Measurements from ENCODE around the gene TMPRSS9. TPM values are rescaled to one million over a fixed set of nuclear protein-coding genes. Genes with fewer than 3 reads are reported as not detected.

TMPRSS9 gene
- total RNA-seq, 1 donor from 2014 or later, result not detected

- TF ChIP-seq CTCF (IDR thresholded peaks at IDR 0.05; ENCODE audit: unreplicated experiment), result no peak
- Mint-ChIP-seq H3K4me3 (ENCODE audit: unreplicated experiment) (no peak overlapping the region), H3K9me3 (ENCODE audit: unreplicated experiment) (no peaks in the 10 kb centered on the region), H3K36me3 (ENCODE audit: low read depth, unreplicated experiment) (no peaks in the 10 kb centered on the region), H3K4me1 (ENCODE audit: unreplicated experiment) (peaks cover 7% of the 10 kb centered on the region), H3K27ac (ENCODE audit: unreplicated experiment) (no peak overlapping the region), H3K27me3 (ENCODE audit: unreplicated experiment) (peaks cover 6% of the 10 kb centered on the region)
- no peak for DNase-seq (ENCODE audit: low spot score)
Observed at GRCh38 chr19:2320049-2320448, 40.0 kb upstream of the TMPRSS9 start.

GRCh38 chr19:2320939-2321338 is 39.1 kb upstream of the TMPRSS9 start:
- H3K27me3 Mint-ChIP-seq (ENCODE audit: unreplicated experiment), result peaks cover 6% of the 10 kb centered on the region
- no peak for TF ChIP-seq CTCF (IDR thresholded peaks at IDR 0.05; ENCODE audit: unreplicated experiment)
- H3K4me3 Mint-ChIP-seq (ENCODE audit: unreplicated experiment), result no peak overlapping the region
- H3K9me3 Mint-ChIP-seq (ENCODE audit: unreplicated experiment), result no peaks in the 10 kb centered on the region
- DNase-seq (ENCODE audit: low spot score), result no peak
- no peak overlapping the region for H3K27ac Mint-ChIP-seq (ENCODE audit: unreplicated experiment)
- H3K4me1 Mint-ChIP-seq (ENCODE audit: unreplicated experiment), result peaks cover 7% of the 10 kb centered on the region
- peaks cover 4% of the 10 kb centered on the region for H3K36me3 Mint-ChIP-seq (ENCODE audit: low read depth, unreplicated experiment)

- no peak overlapping the region for H3K4me3 Mint-ChIP-seq (ENCODE audit: unreplicated experiment)
- H3K27ac Mint-ChIP-seq (ENCODE audit: unreplicated experiment), result no peak overlapping the region
- TF ChIP-seq CTCF (IDR thresholded peaks at IDR 0.05; ENCODE audit: unreplicated experiment), result no peak
- peaks cover 10% of the 10 kb centered on the region for H3K27me3 Mint-ChIP-seq (ENCODE audit: unreplicated experiment)
- no peak for DNase-seq (ENCODE audit: low spot score)
- no peaks in the 10 kb centered on the region for H3K9me3 Mint-ChIP-seq (ENCODE audit: unreplicated experiment)
- peaks cover 7% of the 10 kb centered on the region for H3K4me1 Mint-ChIP-seq (ENCODE audit: unreplicated experiment)
- H3K36me3 Mint-ChIP-seq (ENCODE audit: low read depth, unreplicated experiment), result peaks cover 8% of the 10 kb centered on the region
Observed at GRCh38 chr19:2321565-2322283, 38.3 kb upstream of the TMPRSS9 start.

DNA sequence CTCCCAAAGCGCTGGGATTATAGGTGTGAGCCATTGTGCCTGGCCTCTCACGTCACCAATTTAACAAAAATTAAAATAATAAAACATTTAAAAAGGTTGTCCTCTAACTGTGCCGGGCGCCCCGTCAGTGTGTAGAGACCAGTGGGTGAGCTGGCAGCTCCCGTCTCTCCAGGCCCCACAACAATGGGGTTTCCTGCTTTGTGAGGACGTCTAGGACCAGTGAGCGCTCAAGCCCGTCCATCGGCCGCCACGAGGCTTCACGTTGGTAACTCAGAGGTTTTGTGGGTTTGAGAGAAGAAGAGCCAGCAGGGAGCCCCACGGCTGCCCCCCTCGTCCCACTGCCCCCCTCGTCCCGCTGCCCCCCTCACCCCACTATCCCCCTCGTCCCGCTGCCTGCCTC is 36.4 kb upstream of the TMPRSS9 start:
- TF ChIP-seq CTCF (IDR thresholded peaks at IDR 0.05; ENCODE audit: unreplicated experiment), result no peak

GRCh38 chr19:2324220-2324948 is 35.7 kb upstream of the TMPRSS9 start:
- no peak for DNase-seq (ENCODE audit: low spot score)
- no peak for TF ChIP-seq CTCF (IDR thresholded peaks at IDR 0.05; ENCODE audit: unreplicated experiment)
- Mint-ChIP-seq H3K27ac (ENCODE audit: unreplicated experiment) (no peak overlapping the region), H3K4me1 (ENCODE audit: unreplicated experiment) (peaks cover 9% of the 10 kb centered on the region), H3K36me3 (ENCODE audit: low read depth, unreplicated experiment) (peaks cover 9% of the 10 kb centered on the region), H3K4me3 (ENCODE audit: unreplicated experiment) (peak overlapping the region; percentile 63), H3K9me3 (ENCODE audit: unreplicated experiment) (no peaks in the 10 kb centered on the region), H3K27me3 (ENCODE audit: unreplicated experiment) (peaks cover 18% of the 10 kb centered on the region)

More for the DNA sequence above, 36.4 kb upstream of the TMPRSS9 start:
- H3K4me1 Mint-ChIP-seq (ENCODE audit: unreplicated experiment), result peaks cover 5% of the 10 kb centered on the region
- DNase-seq (ENCODE audit: low spot score), result no peak
- peaks cover 18% of the 10 kb centered on the region for H3K27me3 Mint-ChIP-seq (ENCODE audit: unreplicated experiment)
- peaks cover 9% of the 10 kb centered on the region for H3K36me3 Mint-ChIP-seq (ENCODE audit: low read depth, unreplicated experiment)
- no peak overlapping the region for H3K27ac Mint-ChIP-seq (ENCODE audit: unreplicated experiment)
- no peaks in the 10 kb centered on the region for H3K9me3 Mint-ChIP-seq (ENCODE audit: unreplicated experiment)
- H3K4me3 Mint-ChIP-seq (ENCODE audit: unreplicated experiment), result no peak overlapping the region

All from endothelial cell (in vitro differentiated cells).